HG03565 (cell line): Measurements from ENCODE around the gene APRT.
A peak's percentile ranks its signal among the peaks of the same experiment; 100 is the strongest.
"Not testable (repeated sequence)": the region's sequence is repeated elsewhere in the genome, so short reads cannot be mapped to it uniquely, and the experiment has no call there.

Experiments used
- ATAC-seq: cut with Tn5 transposase; IDR thresholded peaks from one replicate; pipeline ENCODE4 v1.9.1; 2021; ENCODE audit warnings: mild to moderate bottlenecking, moderate library complexity; ENCODE audit not compliant: unreplicated experiment

The APRT gene

DNA sequence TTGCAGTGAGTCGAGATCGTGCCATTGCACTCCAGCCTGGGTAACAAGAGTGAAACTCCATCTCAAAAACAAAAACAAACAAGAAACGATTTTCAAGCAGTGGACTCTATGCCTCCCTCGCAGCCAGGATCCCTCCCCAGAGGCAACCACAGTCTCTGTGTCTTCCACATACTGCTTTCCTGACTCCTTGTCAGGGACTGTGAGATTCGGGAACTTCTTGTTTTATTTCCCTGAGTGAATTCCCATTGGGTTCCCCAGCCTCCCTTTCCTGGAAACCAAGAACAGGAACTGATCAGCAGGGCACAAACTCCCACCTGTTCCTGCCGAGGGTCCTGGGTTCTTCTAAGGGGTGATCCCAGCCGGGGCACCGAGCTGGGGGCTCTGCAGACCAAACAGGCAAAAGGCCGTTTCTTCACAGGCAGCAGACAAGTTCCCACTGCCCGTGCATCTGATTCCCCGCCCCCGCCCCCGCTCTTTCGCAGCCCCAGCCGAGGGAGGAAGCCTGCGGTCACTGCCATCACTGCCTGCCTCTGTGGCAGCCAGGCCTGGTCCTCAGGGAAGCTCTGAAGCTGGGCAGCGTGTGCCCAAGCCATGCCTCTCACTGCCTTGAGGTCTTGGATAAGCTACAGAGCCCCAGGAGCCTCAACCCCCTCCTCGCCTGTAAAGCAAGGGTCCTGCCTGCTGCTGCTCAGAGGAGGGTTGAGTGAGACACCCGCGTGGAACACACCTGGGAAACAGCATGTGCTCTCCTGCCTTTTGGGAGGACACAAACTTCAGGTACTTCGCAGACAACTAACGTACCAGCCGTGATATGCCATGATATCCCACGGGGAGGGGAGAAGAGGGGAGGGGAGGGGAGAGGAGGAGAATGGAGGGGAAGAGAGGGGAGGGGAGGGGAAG lies 21.2 kb downstream of the APRT start:
- ATAC-seq: no peak

DNA sequence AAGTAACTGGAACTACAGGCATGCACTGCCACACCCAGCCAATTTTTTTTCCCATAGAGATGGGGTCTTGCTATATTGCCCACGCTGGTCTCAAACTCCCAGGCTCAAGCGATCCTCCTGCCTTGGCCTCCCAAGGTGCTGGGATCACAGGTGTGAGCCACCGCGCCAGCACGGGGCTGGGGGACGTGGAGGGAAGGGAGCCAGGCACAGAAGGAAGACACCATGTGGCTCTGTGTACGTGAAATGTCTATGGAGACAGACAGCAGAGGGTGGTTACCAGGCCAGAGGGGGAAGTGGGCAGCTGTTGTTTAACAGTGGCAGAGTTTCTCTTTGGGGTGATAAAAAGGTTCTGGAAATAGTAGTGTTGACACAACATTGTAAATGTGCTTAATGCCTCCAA lies 22.1 kb downstream of the APRT start:
- ATAC-seq: no peak

DNA sequence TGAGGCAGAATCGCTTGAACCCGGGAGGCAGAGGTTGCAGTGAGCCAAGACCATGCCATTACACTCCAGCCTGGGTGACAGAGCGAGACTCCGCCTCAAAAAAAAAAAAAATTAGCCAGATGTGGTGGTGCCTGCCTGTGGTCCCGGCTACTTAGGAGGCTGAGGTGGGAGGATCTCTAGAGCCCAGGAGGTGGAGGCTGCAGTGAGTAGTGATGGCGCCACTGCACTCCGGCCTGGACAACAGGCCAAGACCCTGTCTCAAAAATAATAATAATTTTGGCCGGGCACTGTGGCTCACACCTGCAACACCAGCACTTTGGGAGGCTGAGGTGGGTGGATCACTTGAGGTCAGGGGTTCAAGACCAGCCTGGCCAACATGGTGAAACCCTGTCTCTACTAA lies 23.0 kb downstream of the APRT start:
- ATAC-seq: not testable (repeated sequence)

DNA sequence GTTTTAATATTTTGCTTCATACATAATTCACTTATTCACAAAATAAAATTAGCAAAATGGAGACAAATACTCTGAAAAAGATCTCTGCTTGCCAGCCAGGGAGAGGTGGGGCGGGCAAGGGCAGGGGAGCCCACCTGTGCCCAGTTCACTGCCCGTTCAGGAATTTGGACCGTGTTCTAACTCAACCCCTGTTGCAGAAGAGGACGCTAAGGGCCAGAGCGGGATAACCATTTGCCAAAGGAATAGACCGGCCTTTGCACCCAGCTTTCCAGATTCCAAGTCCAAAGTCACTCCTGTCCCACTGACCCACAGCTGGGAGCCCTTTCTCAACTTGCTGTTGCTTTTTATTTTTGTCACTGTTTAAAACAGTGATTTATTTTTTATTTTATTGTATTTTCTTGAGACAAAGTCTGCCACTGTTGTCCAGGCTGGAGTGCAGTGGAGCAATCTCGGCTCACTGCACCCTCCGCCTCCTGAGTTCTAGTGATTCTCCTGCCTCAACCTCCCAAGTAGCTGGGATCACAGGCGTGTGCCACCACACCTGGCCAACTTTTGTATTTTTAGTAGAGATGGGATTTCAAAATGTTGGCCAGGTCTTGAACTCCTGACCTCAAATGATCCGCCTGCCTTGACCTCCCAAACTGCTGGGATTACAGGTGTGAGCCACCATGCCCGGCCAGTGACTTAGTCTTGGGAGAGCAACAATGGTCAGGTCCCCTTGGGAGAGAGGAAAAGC lies 24.0 kb downstream of the APRT start:
- no peak for ATAC-seq

DNA sequence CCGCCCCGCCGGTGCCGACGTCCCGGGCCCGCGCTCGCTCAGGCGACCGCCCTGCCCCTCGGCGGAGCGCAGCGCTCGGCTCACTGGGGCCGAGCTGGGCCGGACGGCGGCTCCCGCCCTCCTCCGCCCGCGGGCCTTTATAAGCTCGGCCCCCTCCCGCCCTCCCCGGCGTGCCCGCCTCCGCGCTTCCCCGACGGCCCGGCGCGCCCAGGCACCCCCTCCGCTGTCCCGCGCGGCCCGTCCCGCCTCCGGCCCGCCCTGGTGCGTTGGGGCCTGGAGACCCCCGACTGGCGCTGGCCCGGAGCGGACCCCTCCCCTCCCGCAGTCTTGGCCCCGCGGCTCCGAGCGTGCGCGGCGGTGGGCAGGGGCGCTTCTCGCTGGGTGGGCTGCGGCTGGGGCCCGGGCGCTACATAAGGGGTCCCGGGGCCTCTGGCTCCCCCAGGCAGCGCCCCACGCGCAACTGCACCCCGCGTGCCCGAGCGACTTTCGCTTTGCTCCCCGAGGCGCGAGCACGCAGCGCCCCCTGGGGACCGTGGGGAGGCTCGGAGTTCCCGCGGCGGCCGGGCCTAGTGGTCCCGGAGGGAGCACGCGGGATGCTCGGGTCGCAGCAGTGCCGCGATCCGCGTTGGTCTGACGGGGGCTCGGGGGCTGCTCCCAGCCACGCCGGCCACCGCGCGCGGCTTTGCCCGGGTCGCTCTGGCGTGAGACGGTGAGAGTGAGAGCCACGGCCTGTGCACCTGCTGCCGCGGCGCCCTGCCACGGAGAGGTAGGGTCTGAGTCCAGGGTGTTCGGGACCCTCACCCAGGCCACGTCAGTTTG lies 26.4 kb downstream of the APRT start, which contains the start of gene PIEZO1:
TSS of gene PIEZO1 (minus strand) at position 115 of the 819 bp plus-strand sequence. CDS start 256 bp downstream, outside the sequence.
- ATAC-seq: no peak

DNA sequence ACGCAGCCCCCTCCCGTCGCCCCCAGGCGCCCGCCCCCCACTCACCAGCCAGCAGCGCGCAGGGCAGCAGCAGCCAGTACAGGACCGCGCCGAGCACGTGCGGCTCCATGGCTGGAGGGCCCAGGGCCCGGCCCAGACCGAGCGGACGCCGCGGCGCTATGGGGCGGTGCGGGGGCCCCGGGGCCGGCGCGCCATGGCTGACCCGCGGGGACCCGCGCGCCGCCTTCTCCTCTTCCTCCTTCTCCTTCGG lies 26.9 kb downstream of the APRT start:
- ATAC-seq: no peak

DNA sequence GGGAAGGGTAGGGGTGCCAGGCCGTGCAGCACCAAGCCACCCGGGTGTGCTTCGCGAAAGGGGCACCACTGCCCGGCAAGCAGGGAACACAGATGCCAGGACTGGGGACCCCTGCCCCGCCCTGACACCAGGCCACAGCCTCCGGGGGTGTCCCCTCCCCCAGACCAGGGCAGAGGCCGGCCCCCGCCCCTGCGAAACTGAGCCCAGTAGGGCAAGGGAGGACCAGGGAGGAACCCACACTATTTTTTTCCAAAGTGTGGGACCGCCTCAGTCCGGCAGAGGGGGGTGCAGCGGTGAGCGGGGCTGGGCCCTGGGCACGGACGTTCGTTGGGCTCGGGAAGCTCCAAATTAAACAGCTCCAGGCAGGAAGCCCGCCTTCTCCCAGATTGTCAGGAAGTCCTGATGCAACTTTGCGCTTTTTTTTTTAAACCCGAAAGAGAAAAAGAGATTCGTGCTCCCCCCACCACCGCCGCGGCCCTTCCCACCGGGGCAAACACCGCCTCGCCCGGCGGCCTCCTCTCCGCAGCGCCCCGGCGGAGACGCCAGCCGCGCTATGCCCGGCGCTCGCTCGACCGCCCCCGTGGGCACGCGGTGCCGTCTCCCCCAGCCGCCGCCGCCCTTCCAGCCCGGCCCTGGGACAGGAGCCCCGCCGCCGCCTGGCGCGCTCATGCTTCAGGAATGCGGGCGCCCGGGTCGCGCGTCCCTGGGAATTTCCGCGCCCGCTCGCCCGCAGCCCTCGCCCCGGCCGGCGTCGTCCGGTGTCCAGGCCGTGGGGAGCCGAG lies 27.5 kb downstream of the APRT start:
- ATAC-seq: no peak

DNA sequence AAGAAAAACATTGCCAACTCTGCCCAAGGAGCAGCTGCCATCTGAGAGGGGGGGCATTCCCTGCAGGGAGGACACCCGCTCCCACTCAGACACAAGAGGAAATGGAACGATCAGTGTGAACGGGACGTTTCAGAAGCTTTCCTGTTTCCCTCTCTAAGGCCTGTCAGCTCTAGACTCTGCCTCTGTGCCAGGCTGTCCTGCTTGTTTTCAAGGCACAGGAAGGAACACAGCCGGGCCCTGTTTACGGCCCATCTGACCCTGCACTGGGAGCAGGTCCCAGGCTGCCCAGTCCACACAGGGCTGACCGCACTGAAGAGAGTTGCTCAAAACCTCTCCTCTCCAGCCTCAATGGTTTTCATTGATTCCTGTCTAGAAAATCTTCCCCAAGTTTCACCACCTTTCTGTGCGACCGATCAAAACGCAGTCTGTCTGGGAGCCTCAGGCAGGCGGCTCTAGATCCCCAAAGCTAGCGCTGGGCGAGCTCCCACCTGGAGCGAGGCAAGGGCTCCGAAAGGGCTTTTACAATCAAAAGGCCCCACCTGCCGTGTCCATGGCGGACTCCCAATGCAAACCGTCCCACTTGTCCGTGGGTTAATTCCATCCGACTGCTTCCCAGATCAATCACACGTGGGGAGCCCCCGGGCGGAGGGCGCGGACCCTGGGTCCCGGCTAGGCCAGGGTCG lies 28.2 kb downstream of the APRT start:
- no peak for ATAC-seq

DNA sequence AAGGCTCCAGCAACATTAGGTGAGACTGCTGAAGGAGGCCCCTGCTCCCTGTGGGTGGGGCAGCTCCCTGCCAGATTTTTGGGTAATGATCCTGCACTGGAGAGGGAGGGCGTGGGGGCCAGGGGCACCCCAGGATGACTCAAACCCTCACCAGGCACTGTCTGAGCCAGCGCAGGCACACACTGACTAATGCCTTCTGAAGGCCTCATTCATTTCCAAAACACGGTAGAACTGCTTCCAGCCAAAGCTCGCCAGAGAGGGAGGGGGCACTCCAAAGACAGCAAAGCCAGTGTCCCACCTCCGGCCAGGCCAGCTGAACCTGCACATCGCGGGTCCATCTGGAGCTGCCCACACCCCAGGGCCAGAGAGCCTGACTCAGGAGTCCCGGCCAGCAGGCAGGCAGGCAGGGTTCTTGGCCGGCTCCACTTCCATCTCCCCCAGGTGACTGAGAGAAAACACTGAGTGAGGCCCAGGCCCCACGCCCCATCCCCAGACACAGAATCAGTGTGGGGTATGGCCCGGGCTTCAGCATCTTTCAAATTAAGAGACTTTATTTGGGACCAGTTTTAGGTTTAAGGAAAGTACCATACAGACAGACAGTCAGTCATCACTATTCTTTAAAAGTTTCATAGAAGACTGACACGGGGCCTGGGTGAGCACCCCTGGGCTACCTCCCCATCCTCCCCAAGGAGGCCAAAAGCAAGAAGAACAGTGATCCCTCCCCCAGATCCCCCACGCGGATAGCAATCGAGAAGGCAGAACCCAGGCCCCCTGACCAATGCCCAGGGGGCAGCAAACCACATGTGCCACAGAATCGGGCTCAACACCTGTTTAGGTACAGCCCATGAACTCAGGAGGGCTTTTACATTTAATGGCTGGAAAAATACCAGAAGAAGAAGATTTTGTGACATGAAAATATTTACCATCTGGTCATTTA lies 29.0 kb downstream of the APRT start:
- no peak for ATAC-seq

DNA sequence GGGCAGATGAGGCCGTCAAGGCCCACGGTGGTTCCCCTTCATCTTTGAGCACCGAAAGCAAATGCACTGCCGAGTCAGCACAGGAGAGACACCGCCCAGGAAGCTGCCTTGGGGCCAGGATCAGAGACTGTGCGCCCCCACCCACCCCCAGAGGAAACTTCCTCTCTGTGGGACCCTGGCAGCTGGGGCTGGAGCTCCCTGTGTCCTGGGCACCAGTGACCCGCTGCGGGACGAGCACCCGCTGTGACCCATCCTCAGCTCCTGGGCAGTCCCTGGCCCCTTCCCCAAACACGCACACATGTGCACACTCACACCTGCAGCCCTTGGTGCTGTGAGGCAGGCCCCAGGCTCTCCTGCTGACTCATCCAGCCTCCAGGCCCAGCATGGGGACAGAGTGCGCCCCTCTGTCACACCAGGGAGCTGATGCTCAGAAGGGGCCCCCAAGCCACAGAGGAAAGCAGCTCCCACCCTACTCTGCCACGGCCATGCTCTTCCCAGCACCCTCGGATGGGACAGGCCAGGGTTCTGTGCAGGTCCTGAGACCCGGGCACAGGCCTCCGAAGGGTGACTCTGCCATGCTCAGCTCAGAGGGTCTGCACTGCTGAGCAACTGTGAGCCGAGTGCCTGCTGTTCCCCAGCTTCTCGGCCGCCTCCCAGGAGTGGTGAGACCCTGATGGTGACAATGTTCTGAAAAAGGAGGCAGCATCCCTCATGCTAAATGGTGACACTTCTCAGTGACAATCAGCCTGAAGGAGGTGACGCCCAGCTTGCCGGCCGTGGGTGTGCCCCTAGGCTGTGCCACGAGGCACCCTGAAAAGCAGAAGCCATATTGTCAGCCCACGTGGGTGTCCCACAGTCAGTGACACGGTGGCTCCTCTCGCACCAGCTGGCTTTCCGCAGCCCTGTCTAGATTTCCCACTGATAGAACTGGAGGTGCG lies 30.3 kb downstream of the APRT start:
- ATAC-seq: peak; percentile 27

DNA sequence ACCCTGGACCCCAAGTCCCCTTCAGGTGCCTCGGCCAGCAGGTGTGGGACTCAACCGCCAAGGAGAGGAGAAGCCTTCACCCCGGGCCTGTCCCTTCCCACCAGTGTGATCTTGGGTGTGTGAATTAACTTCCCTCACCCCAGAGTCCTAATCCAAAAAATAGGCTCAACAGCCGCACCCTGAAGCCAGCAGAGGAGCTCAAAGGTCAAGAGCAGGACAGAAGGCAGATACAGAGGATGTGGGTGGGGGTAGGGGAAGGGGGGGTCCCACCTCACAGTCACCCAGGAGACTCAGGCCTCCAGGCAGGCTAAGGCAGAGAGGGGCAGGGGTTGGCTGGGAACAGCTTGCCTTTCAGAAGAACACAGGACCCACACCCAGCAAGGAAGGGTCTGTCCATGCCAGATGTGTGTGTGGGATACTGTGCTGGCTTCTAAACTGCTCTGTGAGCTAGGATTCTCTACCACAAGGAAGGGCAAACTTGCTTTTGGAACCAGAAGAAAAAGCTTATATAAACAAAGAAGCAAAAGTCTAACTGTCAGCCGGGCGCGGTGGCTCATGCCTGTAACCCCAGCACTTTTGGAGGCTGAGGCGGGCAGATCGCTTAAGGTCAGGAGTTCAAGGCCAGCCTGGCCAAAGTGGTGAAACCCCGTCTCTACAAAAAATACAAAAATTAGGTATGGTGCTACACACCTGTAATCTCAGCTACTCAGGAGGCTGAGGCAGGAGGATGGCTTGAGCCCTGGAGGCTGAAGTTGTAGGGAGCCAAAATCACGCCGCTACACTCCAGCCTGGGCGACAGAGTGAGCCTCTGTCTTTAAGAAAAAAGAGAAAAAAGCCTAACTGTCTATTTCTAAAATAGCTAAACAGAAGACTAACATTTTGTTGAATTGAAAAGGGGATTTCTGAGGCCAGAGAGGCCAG lies 31.3 kb downstream of the APRT start:
- no peak for ATAC-seq

DNA sequence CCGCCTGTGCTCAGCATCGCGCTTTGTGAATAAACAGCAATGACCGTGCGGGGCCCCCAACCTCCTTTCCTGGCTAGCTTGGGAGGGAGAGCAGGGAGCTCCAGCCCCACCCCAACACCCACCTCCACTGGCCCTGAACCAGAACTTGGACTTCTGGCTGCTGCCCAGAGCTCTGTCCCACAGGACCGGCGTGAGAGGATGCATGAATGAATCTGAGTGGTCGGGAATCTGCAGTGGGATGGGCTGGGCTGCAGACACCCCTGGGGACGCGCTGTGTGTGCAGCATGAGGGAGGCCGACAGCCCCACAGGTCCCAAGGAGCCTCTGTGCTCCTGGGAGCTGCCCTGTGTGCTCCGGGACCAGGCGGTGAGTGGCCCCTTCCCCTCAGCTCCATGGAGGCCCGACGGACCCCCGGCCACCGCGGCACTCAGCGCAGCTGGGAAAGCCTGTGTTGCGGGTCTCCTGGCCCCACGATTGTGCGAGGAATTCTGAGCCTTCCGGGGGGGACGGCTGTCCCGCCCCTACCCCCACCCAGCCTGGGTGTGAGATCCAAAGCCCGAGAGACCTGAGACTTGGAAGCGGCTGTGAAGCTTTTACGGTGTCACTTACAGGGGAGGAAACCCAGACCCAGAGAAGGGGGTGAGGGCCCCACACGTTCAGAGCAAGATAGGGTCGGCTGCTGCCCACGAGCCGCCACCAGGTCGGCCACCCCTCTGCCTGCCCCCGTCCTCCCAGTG lies 32.2 kb downstream of the APRT start:
- no peak for ATAC-seq

DNA sequence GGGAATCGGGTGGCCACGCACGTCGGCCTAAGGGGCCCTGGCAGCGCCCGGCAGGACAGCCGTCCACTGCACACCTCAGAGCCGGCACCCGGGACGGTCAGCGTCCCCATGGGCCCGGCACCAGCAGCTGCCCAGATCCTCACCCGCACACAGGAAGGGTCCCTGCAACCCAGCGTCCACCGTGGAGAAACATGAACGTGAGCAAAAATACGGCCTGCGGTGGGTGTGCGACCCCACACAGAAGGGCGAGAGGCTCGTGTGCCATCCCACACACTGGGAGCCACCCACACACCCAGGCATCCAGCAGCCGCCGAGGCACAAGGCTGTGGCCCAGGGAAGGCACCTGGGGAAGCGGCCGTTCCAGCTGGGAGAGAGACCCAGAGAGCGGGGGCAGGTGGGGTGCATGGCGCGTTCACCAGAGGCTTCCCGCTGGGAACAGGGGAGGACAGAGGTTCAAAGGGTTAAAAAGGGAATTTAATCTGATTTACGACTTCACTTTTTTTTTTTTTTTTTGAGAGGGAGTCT lies 33.1 kb downstream of the APRT start:
- no peak for ATAC-seq

DNA sequence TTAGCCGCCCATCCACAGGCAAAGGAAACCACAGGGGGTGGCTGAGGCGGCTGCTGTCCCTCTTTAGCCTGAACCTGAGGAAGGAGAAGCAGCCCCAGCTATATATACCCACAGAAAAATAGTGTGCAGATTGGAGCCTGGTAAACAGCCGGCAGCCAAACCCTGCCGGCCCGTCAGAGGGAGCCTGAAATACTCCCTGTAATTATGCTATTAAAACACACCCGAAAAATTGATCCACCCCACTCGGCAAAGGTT lies 33.5 kb downstream of the APRT start:
- ATAC-seq: no peak

DNA sequence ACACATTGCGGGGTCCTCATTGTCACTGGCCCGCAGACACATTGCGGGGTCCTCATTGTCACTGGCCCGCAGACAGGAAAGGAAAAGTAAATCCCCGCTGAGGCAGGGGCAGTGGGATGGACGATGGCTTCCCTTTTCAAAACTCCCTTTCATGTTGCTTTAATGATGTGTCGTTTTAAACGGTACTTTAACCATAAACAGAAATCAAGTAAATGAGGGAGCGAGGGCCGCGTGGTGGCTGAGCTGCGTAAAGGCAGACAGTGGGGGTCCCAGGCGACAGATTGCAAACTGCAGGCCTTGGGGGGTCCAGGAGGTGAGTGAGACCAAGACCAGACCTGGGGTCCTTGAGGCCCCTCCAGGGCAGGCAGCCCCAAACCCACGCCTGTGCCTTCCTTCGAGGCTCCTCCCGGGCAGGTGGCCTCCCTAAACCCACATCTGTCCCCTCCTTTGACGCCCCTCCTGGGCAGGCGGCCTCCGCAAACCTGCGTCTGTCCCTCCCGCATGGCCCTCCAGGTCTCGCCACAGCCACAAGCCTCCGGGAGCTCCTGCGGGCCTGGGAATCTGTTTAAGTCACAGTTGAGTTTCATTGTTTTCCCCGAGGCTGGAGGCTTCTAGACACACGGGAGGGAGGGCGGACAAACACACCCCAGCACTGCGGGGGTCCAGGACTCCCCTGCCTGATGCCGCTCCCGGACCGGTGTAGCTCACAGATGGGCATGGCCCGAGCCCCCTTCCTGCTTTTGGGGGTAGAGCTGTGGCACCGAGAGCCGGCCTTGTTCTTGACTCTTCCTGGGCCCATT lies 34.1 kb downstream of the APRT start:
- ATAC-seq: no peak

DNA sequence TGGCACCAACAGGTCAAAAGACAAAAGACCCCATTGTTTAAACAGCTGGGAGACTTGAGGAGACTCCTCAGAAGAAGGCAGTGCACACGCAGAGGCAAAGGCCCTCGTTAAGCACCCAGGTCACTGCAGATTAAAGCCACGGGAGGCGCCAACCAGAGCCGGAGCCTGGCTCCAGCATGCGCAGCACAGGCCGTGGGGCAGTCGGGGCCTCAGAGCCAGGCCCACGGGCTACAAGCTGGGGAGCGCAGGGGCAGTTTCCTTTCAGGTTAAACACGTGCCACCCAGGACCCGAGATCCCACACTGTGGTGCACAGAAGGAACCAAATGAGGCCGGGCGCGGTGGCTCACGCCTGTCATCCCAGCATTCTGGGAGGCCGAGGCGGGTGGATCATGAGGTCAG lies 35.9 kb downstream of the APRT start:
- no peak for ATAC-seq
